ENCODE results near the gene LRP11.
"Not testable (repeated sequence)": the region's sequence is repeated elsewhere in the genome, so short reads cannot be mapped to it uniquely, and the experiment has no call there.

DNA sequence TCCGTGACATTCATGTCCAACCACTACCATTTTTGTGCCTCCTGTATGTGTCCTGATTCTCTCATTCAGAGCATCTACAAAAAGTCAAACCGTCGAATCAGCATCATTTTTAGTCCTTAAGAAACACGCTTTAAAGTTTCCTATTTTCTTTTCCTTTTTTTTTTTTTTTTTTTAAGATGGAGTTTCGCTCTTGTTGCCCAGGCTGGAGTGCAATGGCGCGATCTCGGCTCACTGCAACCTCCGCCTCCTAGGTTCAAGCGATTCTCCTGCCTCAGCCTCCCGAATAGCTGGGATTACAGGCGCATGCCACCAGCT is 1.8 kb downstream of the LRP11 start:
- TF ChIP-seq, protein P1, sequence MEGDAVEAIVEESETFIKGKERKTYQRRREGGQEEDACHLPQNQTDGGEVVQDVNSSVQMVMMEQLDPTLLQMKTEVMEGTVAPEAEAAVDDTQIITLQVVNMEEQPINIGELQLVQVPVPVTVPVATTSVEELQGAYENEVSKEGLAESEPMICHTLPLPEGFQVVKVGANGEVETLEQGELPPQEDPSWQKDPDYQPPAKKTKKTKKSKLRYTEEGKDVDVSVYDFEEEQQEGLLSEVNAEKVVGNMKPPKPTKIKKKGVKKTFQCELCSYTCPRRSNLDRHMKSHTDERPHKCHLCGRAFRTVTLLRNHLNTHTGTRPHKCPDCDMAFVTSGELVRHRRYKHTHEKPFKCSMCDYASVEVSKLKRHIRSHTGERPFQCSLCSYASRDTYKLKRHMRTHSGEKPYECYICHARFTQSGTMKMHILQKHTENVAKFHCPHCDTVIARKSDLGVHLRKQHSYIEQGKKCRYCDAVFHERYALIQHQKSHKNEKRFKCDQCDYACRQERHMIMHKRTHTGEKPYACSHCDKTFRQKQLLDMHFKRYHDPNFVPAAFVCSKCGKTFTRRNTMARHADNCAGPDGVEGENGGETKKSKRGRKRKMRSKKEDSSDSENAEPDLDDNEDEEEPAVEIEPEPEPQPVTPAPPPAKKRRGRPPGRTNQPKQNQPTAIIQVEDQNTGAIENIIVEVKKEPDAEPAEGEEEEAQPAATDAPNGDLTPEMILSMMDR (IDR thresholded peaks at IDR 0.05), result not testable (repeated sequence)
- TF ChIP-seq POLR2A, EP300 (IDR thresholded peaks at IDR 0.05): not testable (repeated sequence)
